Ovary (tissue), 3 donors: ENCODE data around the gene SPP1.

Experiments used
- POLR2A ChIP-seq: fragments of 450-650 bp; IDR thresholded peaks from one replicate; pipeline ENCODE4 v1.6.1; 2017; ENCODE audit warnings: antibody characterized with exemption, mild to moderate bottlenecking, moderate library complexity
- TF ChIP-seq, protein P1 (sequence below), 3 donors: fragments of 450-650 bp in 2 of 3; fragments of 200-600 bp in 1 of 3; IDR thresholded peaks; one replicate each; pipeline versions ENCODE4 v1.5.1 to v1.8.0; 2016 to 2022; ENCODE audit warnings: antibody characterized with exemption in 3 of 3, mild to moderate bottlenecking in 1 of 3
- donor health status: DM: no; HTN: no; CAD: no.

DNA sequence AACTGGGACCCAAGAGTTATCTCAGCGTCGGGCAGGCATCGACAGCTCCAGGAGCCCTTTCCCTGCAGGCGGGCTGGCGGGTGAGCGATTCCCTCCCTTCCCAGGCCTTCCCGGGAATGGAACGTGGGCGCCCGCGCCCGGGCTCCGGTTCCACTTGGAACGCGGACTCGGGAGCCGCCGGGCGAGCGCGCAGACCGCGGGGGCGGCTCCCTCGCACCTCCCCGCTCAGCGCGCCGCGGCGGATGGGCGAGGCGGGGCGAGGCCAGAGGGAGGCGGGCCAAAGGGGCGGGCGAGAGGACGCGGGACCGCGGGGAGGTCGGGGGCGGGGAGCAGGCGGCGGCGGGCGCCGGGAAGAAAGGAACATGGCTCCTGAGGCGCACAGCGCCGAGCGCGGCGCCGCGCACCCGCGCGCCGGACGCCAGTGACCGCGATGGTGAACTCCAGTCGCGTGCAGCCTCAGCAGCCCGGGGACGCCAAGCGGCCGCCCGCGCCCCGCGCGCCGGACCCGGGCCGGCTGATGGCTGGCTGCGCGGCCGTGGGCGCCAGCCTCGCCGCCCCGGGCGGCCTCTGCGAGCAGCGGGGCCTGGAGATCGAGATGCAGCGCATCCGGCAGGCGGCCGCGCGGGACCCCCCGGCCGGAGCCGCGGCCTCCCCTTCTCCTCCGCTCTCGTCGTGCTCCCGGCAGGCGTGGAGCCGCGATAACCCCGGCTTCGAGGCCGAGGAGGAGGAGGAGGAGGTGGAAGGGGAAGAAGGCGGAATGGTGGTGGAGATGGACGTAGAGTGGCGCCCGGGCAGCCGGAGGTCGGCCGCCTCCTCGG, 32.0 kb downstream of the SPP1 start, which contains the start of gene PKD2:
- peak; percentile 57 for TF ChIP-seq POLR2A
- TF ChIP-seq, protein P1, sequence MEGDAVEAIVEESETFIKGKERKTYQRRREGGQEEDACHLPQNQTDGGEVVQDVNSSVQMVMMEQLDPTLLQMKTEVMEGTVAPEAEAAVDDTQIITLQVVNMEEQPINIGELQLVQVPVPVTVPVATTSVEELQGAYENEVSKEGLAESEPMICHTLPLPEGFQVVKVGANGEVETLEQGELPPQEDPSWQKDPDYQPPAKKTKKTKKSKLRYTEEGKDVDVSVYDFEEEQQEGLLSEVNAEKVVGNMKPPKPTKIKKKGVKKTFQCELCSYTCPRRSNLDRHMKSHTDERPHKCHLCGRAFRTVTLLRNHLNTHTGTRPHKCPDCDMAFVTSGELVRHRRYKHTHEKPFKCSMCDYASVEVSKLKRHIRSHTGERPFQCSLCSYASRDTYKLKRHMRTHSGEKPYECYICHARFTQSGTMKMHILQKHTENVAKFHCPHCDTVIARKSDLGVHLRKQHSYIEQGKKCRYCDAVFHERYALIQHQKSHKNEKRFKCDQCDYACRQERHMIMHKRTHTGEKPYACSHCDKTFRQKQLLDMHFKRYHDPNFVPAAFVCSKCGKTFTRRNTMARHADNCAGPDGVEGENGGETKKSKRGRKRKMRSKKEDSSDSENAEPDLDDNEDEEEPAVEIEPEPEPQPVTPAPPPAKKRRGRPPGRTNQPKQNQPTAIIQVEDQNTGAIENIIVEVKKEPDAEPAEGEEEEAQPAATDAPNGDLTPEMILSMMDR (IDR thresholded peaks at IDR 0.05): peak in 1 of 3 donors; percentile 16
